Retinal pigment epithelial cell (primary cell): ENCODE measurements around the gene PAX7.

Experiments
- DNase-seq: peaks from one replicate; pipeline ENCODE4 v3.0.0-alpha.2; 2010; ENCODE audit warnings: low read depth
- H3K4me3 ChIP-seq: 2 replicates; pipeline ENCODE4 v1.5.1; 2011; ENCODE audit warnings: mild to moderate bottlenecking, low read length, control low read depth, moderate library complexity
- TF ChIP-seq, protein P1 (sequence below): conservative IDR thresholded peaks from 2 replicates; pipeline ENCODE4 v1.5.1; 2011; ENCODE audit warnings: low read depth, low read length, control low read depth, inconsistent platforms

PAX7 gene

DNA sequence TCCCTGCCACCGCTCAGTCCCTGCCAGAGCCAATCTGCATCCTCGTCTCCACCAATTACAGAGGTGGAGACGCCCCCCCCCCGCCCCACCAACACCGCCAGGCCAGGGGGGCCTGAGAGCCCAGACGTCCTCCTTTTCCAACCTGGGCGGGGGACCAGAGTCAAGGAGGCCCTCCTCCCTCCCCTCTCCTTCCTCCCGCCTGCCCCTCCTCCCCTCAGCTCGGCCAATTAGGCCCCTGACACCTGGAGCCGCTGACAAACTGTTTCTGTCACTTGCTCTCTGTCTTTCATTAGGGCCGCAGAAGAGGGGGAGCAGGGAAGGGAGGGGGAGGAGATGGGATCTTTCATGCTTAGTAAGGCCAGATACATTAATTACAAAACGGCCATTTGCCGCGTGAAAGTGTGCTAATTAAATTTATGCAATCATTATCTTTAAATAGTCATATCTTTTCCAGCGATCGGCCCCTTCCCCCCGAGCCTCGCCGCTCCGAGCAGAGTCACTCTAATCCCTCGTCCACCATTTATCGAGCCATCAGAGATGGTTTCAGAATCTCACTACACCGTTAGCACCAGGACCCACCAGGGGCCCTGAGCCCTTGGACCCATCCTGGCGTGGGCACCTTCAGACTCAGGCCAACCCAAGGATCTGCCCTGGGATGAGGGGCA lies 94.7 kb downstream of the PAX7 start:
- TF ChIP-seq, protein P1, sequence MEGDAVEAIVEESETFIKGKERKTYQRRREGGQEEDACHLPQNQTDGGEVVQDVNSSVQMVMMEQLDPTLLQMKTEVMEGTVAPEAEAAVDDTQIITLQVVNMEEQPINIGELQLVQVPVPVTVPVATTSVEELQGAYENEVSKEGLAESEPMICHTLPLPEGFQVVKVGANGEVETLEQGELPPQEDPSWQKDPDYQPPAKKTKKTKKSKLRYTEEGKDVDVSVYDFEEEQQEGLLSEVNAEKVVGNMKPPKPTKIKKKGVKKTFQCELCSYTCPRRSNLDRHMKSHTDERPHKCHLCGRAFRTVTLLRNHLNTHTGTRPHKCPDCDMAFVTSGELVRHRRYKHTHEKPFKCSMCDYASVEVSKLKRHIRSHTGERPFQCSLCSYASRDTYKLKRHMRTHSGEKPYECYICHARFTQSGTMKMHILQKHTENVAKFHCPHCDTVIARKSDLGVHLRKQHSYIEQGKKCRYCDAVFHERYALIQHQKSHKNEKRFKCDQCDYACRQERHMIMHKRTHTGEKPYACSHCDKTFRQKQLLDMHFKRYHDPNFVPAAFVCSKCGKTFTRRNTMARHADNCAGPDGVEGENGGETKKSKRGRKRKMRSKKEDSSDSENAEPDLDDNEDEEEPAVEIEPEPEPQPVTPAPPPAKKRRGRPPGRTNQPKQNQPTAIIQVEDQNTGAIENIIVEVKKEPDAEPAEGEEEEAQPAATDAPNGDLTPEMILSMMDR: no peak

DNA sequence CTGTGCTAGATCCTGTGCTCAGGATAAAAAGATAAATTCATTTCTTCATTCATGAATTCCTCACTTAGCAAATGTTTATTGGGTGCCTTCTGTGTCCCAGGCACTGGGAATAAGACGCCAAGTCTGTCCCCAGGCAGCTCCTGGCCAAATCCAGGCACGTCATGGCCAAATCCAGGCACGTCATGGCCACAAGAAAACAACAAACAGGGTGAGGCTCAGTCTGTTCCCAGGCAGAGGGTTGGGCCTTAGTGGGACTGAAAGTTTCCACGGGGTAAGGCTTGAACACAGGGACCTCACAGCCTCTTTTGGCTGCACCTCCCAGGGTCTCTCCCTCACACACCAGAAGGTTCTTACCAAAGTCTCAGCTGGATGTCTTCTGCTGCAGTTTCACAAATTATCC lies 95.7 kb downstream of the PAX7 start:
- no peak overlapping the region for H3K4me3 ChIP-seq
- no peak for DNase-seq
- TF ChIP-seq, protein P1: no peak

More for the DNA sequence above, 94.7 kb downstream of the PAX7 start:
- no peak overlapping the region for H3K4me3 ChIP-seq
- no peak for DNase-seq

DNA sequence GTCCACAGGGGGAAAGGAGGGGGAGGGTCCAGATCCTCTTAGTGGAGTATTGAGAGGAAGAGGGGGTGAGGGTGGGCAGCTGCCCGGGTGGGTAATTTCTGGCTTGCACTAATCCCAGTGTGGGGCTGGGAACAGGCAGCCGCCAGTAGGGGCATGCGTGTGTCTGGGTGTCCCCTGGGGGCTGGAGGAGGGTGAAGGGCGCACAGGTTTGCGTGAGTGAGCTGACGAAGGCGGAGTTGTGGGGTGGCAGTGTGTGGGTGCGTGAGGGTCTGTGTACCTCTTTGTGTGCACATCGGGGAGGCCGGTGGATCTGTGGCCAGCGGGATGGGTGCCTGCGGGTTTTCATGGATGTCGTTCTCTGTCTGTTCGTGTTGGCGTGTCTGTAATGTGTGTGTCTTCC lies 97.3 kb downstream of the PAX7 start:
- TF ChIP-seq, protein P1: no peak
- DNase-seq: no peak
- no peak overlapping the region for H3K4me3 ChIP-seq

DNA sequence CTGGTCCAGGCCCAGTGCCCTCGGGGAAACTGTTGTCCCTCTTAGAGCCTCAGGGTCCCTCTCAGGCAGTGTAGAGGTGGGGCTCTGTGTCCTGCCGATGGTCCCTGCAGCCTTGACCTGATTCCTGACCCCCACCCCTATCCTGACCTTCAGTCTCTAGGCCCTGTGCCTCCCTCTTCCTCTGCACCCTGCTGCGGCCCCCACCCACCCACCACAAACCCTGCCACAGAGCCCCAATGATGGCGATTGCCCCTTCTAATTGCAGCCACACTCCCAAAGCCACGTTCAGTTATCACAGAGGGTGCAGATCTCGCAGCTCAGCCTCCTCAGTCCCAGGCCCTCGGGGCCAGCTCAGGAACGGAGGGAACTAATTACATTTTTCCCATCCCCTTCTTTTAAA lies 99.7 kb downstream of the PAX7 start:
- no peak overlapping the region for H3K4me3 ChIP-seq
- TF ChIP-seq, protein P1: no peak
- DNase-seq: no peak

DNA sequence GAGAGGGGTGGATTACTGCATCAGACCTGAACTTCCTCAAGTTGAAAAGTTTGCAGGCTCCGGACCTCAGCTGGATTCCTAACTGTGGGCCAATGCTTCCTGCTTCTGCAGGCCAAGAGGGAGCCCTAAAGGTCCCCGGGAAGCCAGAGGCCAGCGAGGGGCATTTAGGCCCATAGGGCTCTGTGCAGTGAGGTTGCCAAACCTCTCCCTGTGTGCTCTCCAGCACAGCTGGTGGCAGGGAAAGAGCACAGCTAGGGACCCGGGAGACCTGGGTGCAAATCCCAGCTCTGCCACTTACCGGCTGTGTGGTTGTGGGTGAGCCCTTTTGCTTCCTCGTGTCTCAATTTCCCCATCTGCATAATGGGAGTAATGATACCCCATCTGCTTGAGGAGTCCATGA lies 100.5 kb downstream of the PAX7 start:
- no peak overlapping the region for H3K4me3 ChIP-seq
- TF ChIP-seq, protein P1: no peak
- no peak for DNase-seq

DNA sequence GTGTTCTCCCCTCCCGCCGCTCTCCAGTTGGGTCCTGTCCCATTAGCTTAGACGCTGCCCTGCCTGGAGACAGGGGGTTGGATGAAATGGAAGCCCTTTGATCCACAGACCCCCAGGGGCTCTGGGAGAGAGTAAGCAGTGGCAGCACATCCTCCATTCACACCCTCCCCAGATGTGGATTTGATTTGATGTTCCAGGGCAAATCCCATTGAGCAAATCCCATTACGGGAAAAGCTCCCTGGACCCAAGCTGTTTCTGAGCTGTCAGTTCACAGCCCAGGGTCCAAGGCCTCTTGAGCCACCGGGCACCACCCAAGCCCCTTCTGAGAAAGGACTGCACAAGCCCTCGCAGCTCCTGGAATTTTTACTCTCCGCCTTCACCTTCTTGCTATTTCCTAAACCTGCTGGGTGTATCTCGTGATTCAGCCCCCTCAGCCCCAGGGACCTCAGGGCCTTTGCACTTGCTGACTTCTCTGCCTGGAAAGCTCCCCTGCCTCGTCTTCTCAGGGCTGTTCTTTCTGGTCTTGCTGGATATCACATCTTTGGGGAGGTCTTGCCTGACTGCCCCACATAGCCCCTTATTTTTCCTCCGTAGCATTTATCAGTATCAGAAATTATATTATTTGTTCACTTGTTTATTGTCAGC lies 101.1 kb downstream of the PAX7 start:
- no peak overlapping the region for H3K4me3 ChIP-seq
- DNase-seq: no peak
- TF ChIP-seq, protein P1: no peak

DNA sequence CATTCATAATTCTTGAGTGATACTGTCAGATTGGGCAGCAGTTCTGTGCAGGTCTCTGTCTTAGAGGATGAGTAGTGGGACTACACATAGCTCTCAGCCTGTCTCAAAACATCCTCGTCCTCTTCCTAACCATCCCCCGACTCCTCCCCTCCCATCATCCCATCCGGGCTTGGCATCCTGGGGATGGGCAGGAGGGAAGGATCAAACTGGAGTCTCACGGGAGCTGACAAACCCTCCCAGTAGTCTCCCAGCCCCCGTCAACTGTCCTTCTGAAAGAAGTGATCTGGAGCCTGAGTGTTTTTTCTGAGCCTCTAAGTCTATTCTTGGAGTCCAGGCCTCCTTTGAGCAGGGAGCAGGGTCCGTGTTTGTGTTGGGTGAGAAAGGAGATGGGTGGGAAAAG lies 102.0 kb downstream of the PAX7 start:
- H3K4me3 ChIP-seq: no peak overlapping the region
- DNase-seq: no peak
- TF ChIP-seq, protein P1: no peak
